HUES6 (cell line): ENCODE results near the gene CFAP74.

Experiments
- H3K27ac ChIP-seq: 2 replicates; pipeline ENCODE4 v1.7.0; 2013; ENCODE audit warnings: low read depth, mild to moderate bottlenecking, low read length, inconsistent platforms
- H3K27me3 ChIP-seq: 2 replicates; pipeline ENCODE4 v1.6.1; 2013; ENCODE audit warnings: low read length; ENCODE audit not compliant: control insufficient read depth, insufficient read depth
- H3K36me3 ChIP-seq: 2 replicates; pipeline ENCODE4 v1.6.1; 2013; ENCODE audit warnings: low read length; ENCODE audit not compliant: control insufficient read depth, insufficient read depth
- H3K4me1 ChIP-seq: 2 replicates; pipeline ENCODE4 v1.6.1; 2013; ENCODE audit warnings: low read length; ENCODE audit not compliant: control insufficient read depth, insufficient read depth
- H3K4me3 ChIP-seq: 2 replicates; pipeline ENCODE4 v1.5.1; 2013; ENCODE audit warnings: low read depth, low read length
- H3K9ac ChIP-seq: one replicate; pipeline ENCODE4 v1.6.1; 2013; ENCODE audit warnings: mild to moderate bottlenecking, low read length
- H3K9me3 ChIP-seq: 2 replicates; pipeline ENCODE4 v1.6.1; 2013; ENCODE audit warnings: low read depth, low read length; ENCODE audit not compliant: control insufficient read depth, insufficient read depth

CFAP74 gene

DNA sequence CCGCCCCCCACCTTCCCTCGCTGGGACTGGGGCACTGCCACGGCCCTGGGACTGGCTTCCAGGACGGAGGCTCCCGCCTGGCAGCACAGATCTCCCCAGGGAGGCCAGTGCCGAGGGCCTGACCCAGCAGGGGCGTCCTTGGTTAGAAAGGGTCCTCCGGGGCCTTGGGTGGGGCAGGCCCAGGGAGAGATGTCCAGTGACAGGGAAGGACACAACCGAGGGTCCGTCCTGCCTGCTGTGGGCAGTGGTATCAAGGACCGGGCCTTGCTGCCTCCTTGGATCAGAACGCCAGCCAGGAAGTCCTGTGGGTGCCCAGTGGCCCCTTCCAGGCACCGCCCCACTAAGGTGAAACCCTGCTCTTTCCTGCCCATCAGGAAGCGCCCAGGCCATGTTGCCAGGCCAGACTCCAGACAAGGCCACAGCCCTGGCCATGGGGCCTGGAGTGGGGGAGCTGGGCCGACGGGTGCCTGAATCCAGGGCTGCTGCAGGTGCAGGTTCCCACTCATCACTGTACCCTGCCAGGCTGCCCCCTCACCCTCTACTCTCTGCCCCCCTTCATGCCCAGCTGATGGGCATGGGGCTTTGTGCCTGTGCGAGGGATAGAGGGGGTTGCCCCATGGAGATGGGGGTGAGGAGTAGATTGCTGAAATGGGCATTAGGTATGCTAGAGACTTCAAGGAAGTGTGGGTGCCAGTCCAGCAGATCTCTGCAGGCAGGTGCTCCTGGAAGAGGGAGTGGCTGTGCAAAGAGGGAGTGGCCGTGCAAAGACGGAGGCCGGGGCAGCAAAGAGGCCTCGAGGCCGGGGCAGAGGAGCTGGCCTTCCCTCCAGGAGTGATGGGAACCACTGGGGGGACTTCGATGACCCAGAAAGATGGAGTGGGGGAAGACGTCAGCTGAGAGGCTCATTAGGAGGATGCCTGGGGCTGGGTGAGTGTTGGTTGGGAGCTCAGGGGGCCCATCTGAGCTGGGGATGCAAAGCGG is 44.5 kb upstream of the CFAP74 start:
- Histone ChIP-seq H3K4me1 (peaks cover 38% of the 10 kb centered on the region), H3K9me3 (no peaks in the 10 kb centered on the region), H3K4me3 (no peak overlapping the region; the same call in 1 of the 2 replicates), H3K36me3 (no peaks in the 10 kb centered on the region), H3K27ac (no peak overlapping the region), H3K27me3 (peaks cover 57% of the 10 kb centered on the region), H3K9ac (no peak overlapping the region)

- peaks cover 57% of the 10 kb centered on the region for H3K27me3 ChIP-seq
- peak overlapping the region; percentile 7 for H3K9ac ChIP-seq
- H3K4me1 ChIP-seq = peaks cover 38% of the 10 kb centered on the region
- H3K27ac ChIP-seq = no peak overlapping the region
- H3K9me3 ChIP-seq = no peaks in the 10 kb centered on the region
- peak overlapping the region; percentile 48 for H3K4me3 ChIP-seq
- H3K36me3 ChIP-seq = no peaks in the 10 kb centered on the region
Measured at GRCh38 chr1:2046953-2047748, 43.6 kb upstream of the CFAP74 start.

DNA sequence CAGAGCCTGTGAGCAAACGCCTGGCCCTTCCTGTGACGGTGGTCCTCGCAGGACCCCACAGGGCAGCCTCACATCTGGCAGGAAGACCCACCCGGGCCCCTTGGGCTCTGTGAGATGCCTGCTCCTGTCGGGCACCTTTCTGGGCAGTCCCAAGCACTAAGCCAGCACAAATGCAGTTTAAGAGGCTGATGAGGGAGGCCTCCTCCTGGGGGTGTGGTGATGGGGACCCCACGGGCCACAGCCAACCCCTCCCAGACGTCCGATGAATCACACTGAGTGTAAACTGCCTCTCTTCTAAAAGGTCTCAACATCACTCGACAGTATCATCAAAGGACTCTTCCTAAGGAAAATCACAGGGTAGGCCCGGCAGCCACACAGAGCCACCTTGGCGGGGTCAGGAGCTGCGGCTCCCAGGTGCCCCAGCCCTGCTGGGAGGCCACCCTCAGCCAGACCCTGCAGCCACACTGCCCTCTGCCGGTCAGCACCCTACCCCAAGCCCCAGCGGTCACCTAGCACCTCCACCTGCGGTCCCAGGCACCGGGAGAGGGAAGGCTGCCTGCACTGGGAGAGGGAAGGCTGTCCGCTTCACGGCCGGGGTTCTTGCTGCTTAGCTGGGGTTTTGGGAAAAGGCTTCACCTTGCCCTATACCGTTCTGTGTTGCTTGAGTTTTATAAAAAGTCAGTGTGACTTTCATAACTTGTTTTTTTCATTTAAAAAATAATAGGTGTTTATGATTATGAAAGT is 42.8 kb upstream of the CFAP74 start:
- peaks cover 48% of the 10 kb centered on the region for H3K27me3 ChIP-seq
- H3K36me3 ChIP-seq = no peaks in the 10 kb centered on the region
- H3K9ac ChIP-seq = no peak overlapping the region
- H3K9me3 ChIP-seq = no peaks in the 10 kb centered on the region
- no peak overlapping the region for H3K27ac ChIP-seq
- H3K4me1 ChIP-seq = peaks cover 33% of the 10 kb centered on the region
- H3K4me3 ChIP-seq = peak overlapping the region; percentile 48; the same call in 1 of the 2 replicates

DNA sequence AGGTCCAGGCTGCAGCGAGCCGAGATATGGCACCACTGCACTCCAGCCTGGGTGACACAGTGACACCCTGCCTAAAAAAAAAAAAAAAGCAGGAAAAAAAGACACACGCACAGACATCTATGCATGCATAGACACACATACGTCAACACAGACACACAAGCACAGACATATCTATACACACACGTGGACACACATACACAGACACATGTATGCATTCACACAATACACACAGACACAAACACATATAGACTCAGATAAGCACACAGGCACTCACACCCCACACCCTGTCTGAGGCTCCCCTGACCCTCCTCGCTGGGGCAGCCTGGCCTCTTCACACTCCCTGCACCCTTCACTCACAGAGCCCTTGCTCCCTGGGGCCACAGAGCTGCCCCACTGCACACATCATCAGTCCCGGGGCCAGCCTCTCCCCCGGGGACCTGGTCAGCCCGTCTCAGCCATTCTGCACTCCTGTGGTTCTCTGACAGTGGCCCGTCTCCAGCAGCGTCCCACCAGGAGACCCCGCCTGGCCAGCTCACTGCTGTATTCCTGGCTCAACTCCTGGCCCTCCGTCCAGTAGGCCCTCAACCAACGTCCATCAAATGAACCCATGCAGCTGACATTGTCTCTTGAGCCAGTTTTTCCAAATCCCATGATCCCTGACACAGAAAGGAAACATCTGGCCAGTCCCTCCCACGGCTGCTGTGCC is 42.0 kb upstream of the CFAP74 start:
- H3K36me3 ChIP-seq = no peaks in the 10 kb centered on the region
- H3K4me1 ChIP-seq = peaks cover 33% of the 10 kb centered on the region
- no peak overlapping the region for H3K27ac ChIP-seq
- no peak overlapping the region for H3K4me3 ChIP-seq
- H3K9ac ChIP-seq = no peak overlapping the region
- peaks cover 41% of the 10 kb centered on the region for H3K27me3 ChIP-seq
- no peaks in the 10 kb centered on the region for H3K9me3 ChIP-seq

GRCh38 chr1:2044510-2045319 is 41.1 kb upstream of the CFAP74 start:
- Histone ChIP-seq H3K27ac (no peak overlapping the region), H3K9ac (no peak overlapping the region), H3K4me3 (peak overlapping the region; percentile 45), H3K4me1 (peaks cover 33% of the 10 kb centered on the region), H3K36me3 (no peaks in the 10 kb centered on the region), H3K9me3 (no peaks in the 10 kb centered on the region), H3K27me3 (peaks cover 36% of the 10 kb centered on the region)

- no peaks in the 10 kb centered on the region for H3K9me3 ChIP-seq
- no peak overlapping the region for H3K9ac ChIP-seq
- H3K27ac ChIP-seq = no peak overlapping the region
- no peaks in the 10 kb centered on the region for H3K36me3 ChIP-seq
- H3K4me3 ChIP-seq = no peak overlapping the region
- peaks cover 28% of the 10 kb centered on the region for H3K27me3 ChIP-seq
- H3K4me1 ChIP-seq = peaks cover 27% of the 10 kb centered on the region
Measured at GRCh38 chr1:2043886-2044285, 40.3 kb upstream of the CFAP74 start.

GRCh38 chr1:2042830-2043773 is 39.5 kb upstream of the CFAP74 start:
- Histone ChIP-seq H3K9me3 (peaks cover 3% of the 10 kb centered on the region; the same call in 1 of the 2 replicates), H3K27me3 (peaks cover 22% of the 10 kb centered on the region), H3K9ac (no peak overlapping the region), H3K4me1 (peaks cover 24% of the 10 kb centered on the region), H3K4me3 (no peak overlapping the region), H3K36me3 (no peaks in the 10 kb centered on the region), H3K27ac (no peak overlapping the region)

DNA sequence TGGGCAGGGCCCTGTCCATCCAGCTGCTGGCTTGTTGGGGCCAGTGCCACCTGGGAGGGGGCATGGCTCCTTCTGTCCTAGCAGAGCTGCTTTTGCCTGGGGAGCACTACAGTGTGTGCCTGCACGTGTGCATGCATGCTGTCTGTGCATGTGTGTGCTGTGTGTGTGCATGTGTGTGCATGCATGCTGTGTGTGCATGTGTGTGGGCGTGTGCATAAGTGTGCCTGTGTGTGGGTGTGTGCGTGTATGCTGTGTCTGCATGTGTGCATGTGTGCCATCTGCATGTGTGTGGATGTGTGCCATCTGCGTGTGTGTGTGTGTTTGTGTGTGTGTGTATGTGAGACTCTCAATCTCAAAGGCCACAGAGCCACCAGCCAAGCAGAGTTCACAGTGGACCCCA is 38.3 kb upstream of the CFAP74 start:
- Histone ChIP-seq H3K27ac (no peak overlapping the region), H3K4me3 (no peak overlapping the region), H3K36me3 (no peaks in the 10 kb centered on the region), H3K4me1 (peaks cover 12% of the 10 kb centered on the region), H3K27me3 (peaks cover 10% of the 10 kb centered on the region), H3K9me3 (peaks cover 3% of the 10 kb centered on the region; the same call in 1 of the 2 replicates), H3K9ac (no peak overlapping the region)

- Histone ChIP-seq H3K27ac (no peak overlapping the region), H3K9me3 (peaks cover 3% of the 10 kb centered on the region; the same call in 1 of the 2 replicates), H3K9ac (no peak overlapping the region), H3K27me3 (peaks cover 9% of the 10 kb centered on the region), H3K36me3 (no peaks in the 10 kb centered on the region), H3K4me1 (peaks cover 7% of the 10 kb centered on the region; the same call in 1 of the 2 replicates), H3K4me3 (no peak overlapping the region)
Measured at GRCh38 chr1:2041305-2041704, 37.7 kb upstream of the CFAP74 start.
